OCI-LY1 (cell line): Measurements from ENCODE around the gene ENTPD8.

Source experiments
- EZH2 ChIP-seq: fragments of 200-600 bp; sonication (generic), shearing (Covaris generic); IDR thresholded peaks from 2 replicates; pipeline ENCODE4 v1.8.0; 2017; ENCODE audit warnings: borderline replicate concordance, mixed run types, mild to moderate bottlenecking, antibody characterized with exemption, low read length, moderate library complexity, mixed read lengths
- TF ChIP-seq, protein P1 (sequence below): fragments of 200-600 bp; sonication (generic), shearing (Covaris generic); IDR thresholded peaks from 2 replicates; pipeline ENCODE4 v1.5.1; 2017; ENCODE audit warnings: mild to moderate bottlenecking, antibody characterized with exemption, low read length, moderate library complexity, mixed read lengths

DNA sequence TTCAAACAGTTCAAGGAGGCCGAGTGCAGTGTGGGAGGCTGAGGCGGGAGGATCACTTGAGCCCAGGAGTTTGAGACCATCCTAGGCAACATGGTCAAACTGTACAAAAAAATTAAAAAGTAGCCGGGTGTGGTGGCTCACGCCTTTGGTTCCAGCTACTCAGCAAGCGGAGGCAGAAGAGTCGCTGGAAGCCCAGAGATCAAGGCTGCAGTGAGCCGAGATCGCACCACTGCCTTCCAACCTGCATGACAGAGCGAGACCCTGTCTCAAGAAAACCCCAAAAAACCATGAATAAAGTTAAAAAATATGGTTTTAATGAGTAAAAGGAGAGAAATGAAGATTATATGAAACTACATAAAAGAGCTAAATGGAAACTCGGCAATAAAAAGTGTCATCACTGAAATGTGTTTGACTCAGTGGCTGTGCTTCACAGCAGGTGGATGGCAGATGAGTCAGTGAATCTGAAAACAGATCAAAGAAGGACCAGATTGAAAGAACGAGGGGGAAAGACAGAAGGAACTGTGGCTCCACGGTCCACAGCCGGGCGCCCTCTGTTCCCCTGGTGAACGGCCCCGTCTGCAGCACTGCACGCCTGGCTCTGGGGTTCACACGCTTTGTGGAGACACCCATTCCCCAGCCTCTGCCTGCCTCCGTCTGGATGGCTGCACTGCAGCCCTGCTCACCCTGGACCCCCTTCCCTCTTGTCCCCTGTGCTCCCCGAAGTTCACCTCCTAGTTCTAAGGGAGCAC lies 43.3 kb downstream of the ENTPD8 start:
- TF ChIP-seq, protein P1, sequence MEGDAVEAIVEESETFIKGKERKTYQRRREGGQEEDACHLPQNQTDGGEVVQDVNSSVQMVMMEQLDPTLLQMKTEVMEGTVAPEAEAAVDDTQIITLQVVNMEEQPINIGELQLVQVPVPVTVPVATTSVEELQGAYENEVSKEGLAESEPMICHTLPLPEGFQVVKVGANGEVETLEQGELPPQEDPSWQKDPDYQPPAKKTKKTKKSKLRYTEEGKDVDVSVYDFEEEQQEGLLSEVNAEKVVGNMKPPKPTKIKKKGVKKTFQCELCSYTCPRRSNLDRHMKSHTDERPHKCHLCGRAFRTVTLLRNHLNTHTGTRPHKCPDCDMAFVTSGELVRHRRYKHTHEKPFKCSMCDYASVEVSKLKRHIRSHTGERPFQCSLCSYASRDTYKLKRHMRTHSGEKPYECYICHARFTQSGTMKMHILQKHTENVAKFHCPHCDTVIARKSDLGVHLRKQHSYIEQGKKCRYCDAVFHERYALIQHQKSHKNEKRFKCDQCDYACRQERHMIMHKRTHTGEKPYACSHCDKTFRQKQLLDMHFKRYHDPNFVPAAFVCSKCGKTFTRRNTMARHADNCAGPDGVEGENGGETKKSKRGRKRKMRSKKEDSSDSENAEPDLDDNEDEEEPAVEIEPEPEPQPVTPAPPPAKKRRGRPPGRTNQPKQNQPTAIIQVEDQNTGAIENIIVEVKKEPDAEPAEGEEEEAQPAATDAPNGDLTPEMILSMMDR, result no peak
- no peak for TF ChIP-seq EZH2
